ENCODE results near the gene PCNX2. TPM values are rescaled to one million over a fixed set of nuclear protein-coding genes. Genes with fewer than 3 reads are reported as not detected.

PCNX2 gene
- total RNA-seq, 2 experiments from 2014 or later = 17.7 to 18.6 TPM

DNA sequence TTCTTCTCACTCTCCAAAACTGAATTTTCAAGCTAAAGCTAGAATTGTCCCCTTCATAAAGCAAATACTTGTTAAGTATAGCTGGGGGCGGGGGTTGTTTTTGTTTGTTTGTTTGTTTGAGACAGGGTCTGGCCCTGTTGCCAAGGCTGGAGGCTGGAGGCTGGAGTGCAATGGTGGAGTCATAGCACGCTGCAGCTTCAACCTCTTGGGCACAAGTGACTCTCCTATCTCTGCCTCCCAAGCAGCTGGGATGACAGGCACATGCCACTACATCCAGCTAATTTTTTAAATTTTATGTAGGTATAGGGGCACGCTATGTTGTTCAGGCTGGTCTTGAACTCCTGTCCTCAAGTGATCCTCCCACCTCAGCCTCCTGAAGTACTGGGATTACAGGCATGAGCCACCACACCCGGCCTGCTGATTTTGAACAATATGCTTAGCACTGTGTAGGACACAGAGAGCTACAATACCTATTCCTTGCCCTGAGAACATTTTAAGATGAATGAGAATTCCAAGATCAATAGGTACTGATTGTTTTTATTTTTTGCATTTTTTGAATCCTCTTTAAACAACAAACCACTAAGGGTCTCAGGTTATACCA, 42.2 kb downstream of the PCNX2 start:
- Mint-ChIP-seq H3K36me3 (ENCODE audit: low read depth) (peaks cover 27% of the 10 kb centered on the region), H3K27ac (no peak overlapping the region), H3K4me3 (no peak overlapping the region), H3K4me1 (ENCODE audit: low read depth) (no peaks in the 10 kb centered on the region), H3K27me3 (ENCODE audit: low read depth) (no peaks in the 10 kb centered on the region), H3K9me3 (ENCODE audit: insufficient read depth) (no peaks in the 10 kb centered on the region)
- no peak for ATAC-seq
- POLR2A ChIA-PET = interaction anchor here (0.6 kb wide), 1 partner anchor 1787 kb away, joined by 3 read pairs; no protein-coding TSS in a partner anchor
- no peak for DNase-seq
- CTCF ChIA-PET = no interaction called here

- CTCF ChIA-PET = no interaction called here
- Mint-ChIP-seq H3K9me3 (ENCODE audit: insufficient read depth) (no peaks in the 10 kb centered on the region), H3K27me3 (ENCODE audit: low read depth) (no peaks in the 10 kb centered on the region), H3K27ac (no peak overlapping the region), H3K4me1 (ENCODE audit: low read depth) (peaks cover 1% of the 10 kb centered on the region), H3K4me3 (no peak overlapping the region), H3K36me3 (ENCODE audit: low read depth) (peaks cover 18% of the 10 kb centered on the region)
- DNase-seq (no peak), ATAC-seq (no peak)
- POLR2A ChIA-PET = no interaction called here
Observed at GRCh38 chr1:233252441-233252840, 43.1 kb downstream of the PCNX2 start.

DNA sequence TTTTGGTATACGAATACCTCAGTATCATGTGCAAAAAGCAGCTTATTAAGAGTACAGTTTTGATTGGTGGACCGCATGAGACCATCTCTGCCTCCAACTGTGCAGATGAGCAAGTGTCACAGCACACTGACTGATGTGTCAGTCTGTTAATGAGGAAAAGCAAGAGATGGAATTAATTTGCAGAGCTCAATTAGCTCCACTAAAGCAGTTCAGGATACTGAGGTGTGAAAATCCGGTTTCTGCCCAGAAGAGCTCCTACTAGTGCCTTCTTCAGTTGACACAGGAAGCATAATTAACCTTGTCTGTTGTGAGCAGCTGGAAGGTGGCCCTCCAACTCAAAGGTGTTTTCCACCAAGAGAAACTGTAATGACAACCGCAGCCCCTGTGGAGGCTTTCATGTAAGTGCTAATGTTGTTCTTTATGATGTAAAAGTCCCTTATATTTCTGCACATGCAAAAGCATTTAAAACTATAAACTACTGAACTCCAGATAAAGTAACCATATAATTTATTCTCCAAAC, 44.3 kb downstream of the PCNX2 start:
- no peak for ATAC-seq
- Mint-ChIP-seq H3K27me3 (ENCODE audit: low read depth) (no peaks in the 10 kb centered on the region), H3K4me3 (no peak overlapping the region), H3K27ac (no peak overlapping the region), H3K4me1 (ENCODE audit: low read depth) (peaks cover 2% of the 10 kb centered on the region), H3K36me3 (ENCODE audit: low read depth) (peaks cover 15% of the 10 kb centered on the region), H3K9me3 (ENCODE audit: insufficient read depth) (no peaks in the 10 kb centered on the region)
- DNase-seq = no peak
- ChIA-PET CTCF (interaction anchor here (1.2 kb wide), 1 partner anchor 10 kb away, joined by 5 read pairs; no protein-coding TSS in a partner anchor), POLR2A (interaction anchor here (0.5 kb wide), 1 partner anchor 244 kb away, joined by 3 read pairs; no protein-coding TSS in a partner anchor)

DNA sequence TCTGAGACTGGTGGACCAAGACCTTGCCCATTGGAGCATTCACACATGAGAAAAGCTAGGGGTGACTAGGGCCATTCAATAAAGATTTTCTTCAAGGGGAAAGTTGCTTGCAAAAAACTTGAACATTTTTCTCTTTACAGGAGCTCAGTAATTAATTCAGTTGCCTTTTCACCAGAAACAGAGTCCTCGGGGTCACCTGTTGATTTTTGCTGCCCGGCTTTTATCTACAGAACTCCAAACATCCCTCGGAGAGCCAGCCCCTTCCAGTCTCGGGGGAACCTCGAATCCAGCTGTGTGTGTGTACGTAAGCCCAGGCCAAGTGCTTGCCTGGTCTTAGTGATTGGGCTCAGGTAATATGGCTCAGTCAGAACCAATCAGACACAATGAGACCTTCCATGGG, 47.5 kb downstream of the PCNX2 start:
- no peak for ATAC-seq
- peaks cover 14% of the 10 kb centered on the region for H3K4me1 Mint-ChIP-seq (ENCODE audit: low read depth)

DNA sequence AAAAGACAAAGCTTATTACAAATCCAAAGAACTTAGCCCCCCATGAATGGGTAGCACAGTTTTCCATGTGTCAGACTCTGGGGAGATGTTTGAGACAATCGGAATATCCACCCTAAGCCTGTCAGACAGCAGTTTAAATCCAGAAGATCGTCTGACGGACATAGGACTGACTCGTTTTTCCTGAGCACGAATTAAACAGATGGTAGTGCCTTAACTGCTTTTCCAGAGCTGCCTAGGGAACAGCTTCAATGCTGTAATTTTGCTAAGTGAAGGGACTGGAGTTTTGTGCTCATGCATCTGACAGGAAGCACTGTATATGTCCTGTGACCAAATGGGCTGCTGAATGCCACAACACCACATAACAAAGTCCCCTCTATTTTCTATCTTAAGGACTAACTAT, 48.6 kb downstream of the PCNX2 start:
- Mint-ChIP-seq H3K27me3 (ENCODE audit: low read depth) (no peaks in the 10 kb centered on the region), H3K4me1 (ENCODE audit: low read depth) (peaks cover 14% of the 10 kb centered on the region), H3K4me3 (no peak overlapping the region), H3K27ac (no peak overlapping the region), H3K9me3 (ENCODE audit: insufficient read depth) (no peaks in the 10 kb centered on the region), H3K36me3 (ENCODE audit: low read depth) (peaks cover 22% of the 10 kb centered on the region)
- ATAC-seq (no peak), DNase-seq (no peak)
- ChIA-PET CTCF (no interaction called here), POLR2A (no interaction called here)

More for the DNA sequence above, 47.5 kb downstream of the PCNX2 start:
- Mint-ChIP-seq H3K27me3 (ENCODE audit: low read depth) (no peaks in the 10 kb centered on the region), H3K27ac (no peak overlapping the region), H3K4me3 (no peak overlapping the region), H3K36me3 (ENCODE audit: low read depth) (peaks cover 22% of the 10 kb centered on the region), H3K9me3 (ENCODE audit: insufficient read depth) (no peaks in the 10 kb centered on the region)
- POLR2A ChIA-PET = no interaction called here
- CTCF ChIA-PET = no interaction called here
- DNase-seq = no peak

DNA sequence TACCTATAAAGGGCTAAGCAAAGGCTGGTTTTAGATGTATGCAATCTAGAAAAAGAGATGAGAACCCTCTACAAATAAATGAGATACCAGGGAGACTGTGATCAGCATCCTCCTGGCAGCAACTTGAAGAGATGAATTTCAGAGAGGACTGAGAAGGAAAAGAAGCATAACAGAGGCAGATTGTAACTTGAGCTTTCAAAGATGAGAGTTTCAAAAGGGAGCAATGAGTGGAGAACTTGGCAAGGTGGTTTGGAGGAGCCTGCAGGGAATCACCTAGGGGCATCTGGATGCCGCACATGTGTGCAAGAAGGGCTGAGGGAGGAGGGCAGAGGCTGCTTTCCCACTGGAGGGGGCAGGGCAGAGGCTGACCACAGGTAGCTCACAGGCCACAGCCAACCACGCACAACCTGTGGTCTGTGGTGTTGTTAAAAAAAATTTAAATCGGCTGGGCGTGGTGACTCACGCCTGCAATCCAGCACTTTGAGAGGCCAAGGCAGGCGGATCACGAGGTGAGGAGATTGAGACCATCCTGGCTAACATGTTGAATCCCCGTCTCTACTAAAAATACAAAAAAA, 50.2 kb downstream of the PCNX2 start:
- Mint-ChIP-seq H3K9me3 (ENCODE audit: insufficient read depth) (no peaks in the 10 kb centered on the region), H3K36me3 (ENCODE audit: low read depth) (peaks cover 16% of the 10 kb centered on the region), H3K4me1 (ENCODE audit: low read depth) (peaks cover 14% of the 10 kb centered on the region), H3K4me3 (no peak overlapping the region), H3K27me3 (ENCODE audit: low read depth) (no peaks in the 10 kb centered on the region), H3K27ac (peak overlapping the region; percentile 9)
- ATAC-seq = no peak
- POLR2A ChIA-PET = no interaction called here
- no peak for DNase-seq
- CTCF ChIA-PET = no interaction called here

GRCh38 chr1:233244183-233244582, 51.3 kb downstream of the PCNX2 start:
- CTCF ChIA-PET = no interaction called here
- Mint-ChIP-seq H3K27ac (no peak overlapping the region), H3K4me1 (ENCODE audit: low read depth) (peaks cover 14% of the 10 kb centered on the region), H3K27me3 (ENCODE audit: low read depth) (no peaks in the 10 kb centered on the region), H3K4me3 (no peak overlapping the region), H3K9me3 (ENCODE audit: insufficient read depth) (no peaks in the 10 kb centered on the region), H3K36me3 (ENCODE audit: low read depth) (peaks cover 12% of the 10 kb centered on the region)
- ATAC-seq (no peak), DNase-seq (no peak)
- POLR2A ChIA-PET = no interaction called here

- Mint-ChIP-seq H3K27ac (no peak overlapping the region), H3K36me3 (ENCODE audit: low read depth) (peaks cover 9% of the 10 kb centered on the region), H3K4me1 (ENCODE audit: low read depth) (peaks cover 12% of the 10 kb centered on the region), H3K27me3 (ENCODE audit: low read depth) (no peaks in the 10 kb centered on the region), H3K9me3 (ENCODE audit: insufficient read depth) (no peaks in the 10 kb centered on the region), H3K4me3 (no peak overlapping the region)
- DNase-seq = no peak
- POLR2A ChIA-PET = no interaction called here
- CTCF ChIA-PET = no interaction called here
- ATAC-seq = no peak
Observed at GRCh38 chr1:233242827-233243483, 52.6 kb downstream of the PCNX2 start.

DNA sequence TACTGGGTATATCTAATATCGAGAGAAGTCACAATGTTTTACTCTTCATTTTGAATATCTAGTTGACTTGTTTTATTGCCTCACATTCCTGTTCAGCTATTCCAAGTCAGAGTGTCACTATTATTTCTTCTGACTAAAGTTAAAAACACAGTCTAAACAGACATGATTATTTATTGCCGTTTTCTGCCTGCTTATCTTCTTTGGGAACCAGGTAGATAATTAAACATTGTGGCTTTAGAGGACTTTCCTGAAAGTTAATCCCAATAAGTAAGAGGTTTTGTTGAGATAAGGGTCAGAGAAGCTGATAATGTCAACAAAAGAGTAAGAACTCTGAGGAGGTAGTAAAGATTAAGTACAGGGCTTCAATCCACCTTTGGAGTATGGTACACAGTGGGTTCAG, 53.8 kb downstream of the PCNX2 start:
- Mint-ChIP-seq H3K27ac (no peak overlapping the region), H3K4me3 (no peak overlapping the region), H3K9me3 (ENCODE audit: insufficient read depth) (no peaks in the 10 kb centered on the region), H3K4me1 (ENCODE audit: low read depth) (peaks cover 12% of the 10 kb centered on the region), H3K36me3 (ENCODE audit: low read depth) (peaks cover 7% of the 10 kb centered on the region), H3K27me3 (ENCODE audit: low read depth) (no peaks in the 10 kb centered on the region)
- no peak for DNase-seq
- ChIA-PET CTCF (interaction anchor here (1.2 kb wide), 1 partner anchor 9 kb away, joined by 5 read pairs; no protein-coding TSS in a partner anchor), POLR2A (no interaction called here)
- ATAC-seq = no peak

DNA sequence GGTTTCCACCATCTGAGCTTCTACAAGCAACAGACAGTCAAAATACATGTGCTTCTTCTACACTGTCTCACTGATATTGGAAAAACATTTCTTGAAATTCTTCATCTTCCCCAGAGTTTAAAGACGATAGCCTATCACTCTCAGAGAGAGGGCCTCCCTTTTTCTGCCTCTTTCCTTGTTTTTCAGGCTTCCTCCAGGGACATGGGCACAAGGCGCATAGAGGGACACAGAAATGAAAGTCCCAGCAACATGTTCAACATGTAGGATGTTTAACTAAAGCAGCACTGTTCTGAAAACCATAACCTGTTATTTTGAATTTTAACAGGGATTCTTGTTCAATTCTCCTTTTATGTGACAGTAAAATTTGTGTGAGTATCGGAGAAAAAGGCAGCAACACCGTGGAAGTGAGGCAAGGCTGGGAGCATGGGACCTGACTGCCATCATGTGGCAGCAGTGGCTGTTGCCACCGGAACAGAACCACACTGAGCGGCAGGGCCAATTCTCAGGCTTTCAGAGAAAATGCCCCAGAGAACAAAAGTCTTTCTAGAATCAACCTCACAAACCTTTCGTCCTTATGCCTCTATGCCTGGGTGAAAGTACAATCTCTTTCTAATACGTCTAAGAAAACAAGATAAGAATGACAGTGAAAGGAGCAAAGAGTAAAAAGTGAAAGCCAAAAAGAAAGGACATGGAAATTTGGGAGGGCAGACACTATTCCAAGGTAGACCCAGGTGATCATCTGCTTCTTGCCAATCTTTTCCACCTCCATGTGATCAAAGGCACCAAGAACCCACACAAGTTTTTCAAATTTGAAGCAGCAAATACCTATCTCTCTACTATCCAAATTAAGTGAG, 54.5 kb downstream of the PCNX2 start:
- no peak for ATAC-seq
- ChIA-PET POLR2A (no interaction called here), CTCF (interaction anchor here (1.2 kb wide), 1 partner anchor 10 kb away, joined by 5 read pairs; no protein-coding TSS in a partner anchor)
- Mint-ChIP-seq H3K27ac (no peak overlapping the region), H3K27me3 (ENCODE audit: low read depth) (no peaks in the 10 kb centered on the region), H3K4me1 (ENCODE audit: low read depth) (peaks cover 10% of the 10 kb centered on the region), H3K4me3 (no peak overlapping the region), H3K36me3 (ENCODE audit: low read depth) (peaks cover 8% of the 10 kb centered on the region), H3K9me3 (ENCODE audit: insufficient read depth) (no peaks in the 10 kb centered on the region)
- peak; percentile 36 for DNase-seq

GRCh38 chr1:233240371-233240770, 55.2 kb downstream of the PCNX2 start:
- no peak for DNase-seq
- ChIA-PET CTCF (no interaction called here), POLR2A (no interaction called here)
- Mint-ChIP-seq H3K27me3 (ENCODE audit: low read depth) (no peaks in the 10 kb centered on the region), H3K4me3 (no peak overlapping the region), H3K36me3 (ENCODE audit: low read depth) (peaks cover 10% of the 10 kb centered on the region), H3K4me1 (ENCODE audit: low read depth) (peaks cover 5% of the 10 kb centered on the region), H3K27ac (no peak overlapping the region), H3K9me3 (ENCODE audit: insufficient read depth) (no peaks in the 10 kb centered on the region)
- ATAC-seq = no peak

Measured in activated CD8-positive, alpha-beta T cell treated with anti-CD3 and anti-CD28 coated beads, Interleukin-2, amount 10 ng/mL, durations not matched to agents 7 days and 5 days (primary cell).